GM18867 (cell line): Measurements from ENCODE around the gene TAPT1.

Source experiments
- ATAC-seq: cut with Tn5 transposase; IDR thresholded peaks from one replicate; pipeline ENCODE4 v1.9.1; 2021; ENCODE audit warnings: mild to moderate bottlenecking, moderate library complexity; ENCODE audit not compliant: unreplicated experiment

The TAPT1 gene

GRCh38 chr4:16110661-16111290, 115.5 kb downstream of the TAPT1 start:
- ATAC-seq, result no peak
